GM12891 (cell line): ENCODE measurements around the gene KLF9.

Experiments used
- PAX5 ChIP-seq: IDR thresholded peaks from 2 replicates; pipeline ENCODE4 v1.6.1; 2011; ENCODE audit warnings: low read length, moderate library complexity, mild to moderate bottlenecking; ENCODE audit not compliant: insufficient read depth, severe bottlenecking
- POLR2A ChIP-seq: IDR thresholded peaks from 2 replicates; pipeline ENCODE4 v1.6.1; 2011; ENCODE audit warnings: low read depth, low read length, control low read depth
- POLR2AphosphoS5 ChIP-seq: IDR thresholded peaks from 2 replicates; pipeline ENCODE4 v1.6.1; 2011; ENCODE audit warnings: low read depth, low read length, control low read depth
- SPI1 ChIP-seq: IDR thresholded peaks from 2 replicates; pipeline ENCODE4 v1.6.1; 2011; ENCODE audit warnings: low read depth, low read length, control low read depth

DNA sequence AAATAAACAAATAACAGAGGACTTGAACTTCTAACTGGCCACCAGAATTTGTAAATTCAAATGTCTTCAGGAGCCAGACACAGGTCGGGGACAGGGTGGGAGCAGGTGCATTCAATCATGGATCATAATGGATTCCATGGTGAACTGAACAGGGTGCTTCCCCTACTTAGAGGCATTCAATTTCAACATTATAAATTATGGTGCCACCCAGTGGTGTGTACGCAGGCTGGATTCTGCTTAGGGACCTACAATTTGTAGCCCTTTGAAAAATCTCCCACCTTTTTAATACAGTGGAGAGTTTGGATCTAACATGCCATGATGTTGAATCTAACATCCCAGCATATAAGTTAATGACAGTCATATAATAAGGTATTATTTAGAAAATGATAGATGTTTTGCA is 22.3 kb downstream of the KLF9 start:
- TF ChIP-seq SPI1 (no peak), POLR2AphosphoS5 (no peak), POLR2A (no peak), PAX5 (no peak)
